GM23248 (cell line): ENCODE data around the gene ACSS1.

ENCODE experiments used
- EZH2 ChIP-seq: fragments of 200-600 bp; sonication (generic); IDR thresholded peaks from 2 replicates; pipeline ENCODE4 v1.6.1; 2018; ENCODE audit warnings: antibody characterized with exemption, mild to moderate bottlenecking; ENCODE audit not compliant: insufficient read depth, poor library complexity, severe bottlenecking
- EZH2phosphoT487 ChIP-seq: fragments of 200-600 bp; sonication (generic); IDR thresholded peaks from 2 replicates; pipeline ENCODE4 v1.6.1; 2018; ENCODE audit warnings: antibody characterized with exemption, moderate library complexity, mild to moderate bottlenecking, low read depth; ENCODE audit not compliant: insufficient read depth

DNA sequence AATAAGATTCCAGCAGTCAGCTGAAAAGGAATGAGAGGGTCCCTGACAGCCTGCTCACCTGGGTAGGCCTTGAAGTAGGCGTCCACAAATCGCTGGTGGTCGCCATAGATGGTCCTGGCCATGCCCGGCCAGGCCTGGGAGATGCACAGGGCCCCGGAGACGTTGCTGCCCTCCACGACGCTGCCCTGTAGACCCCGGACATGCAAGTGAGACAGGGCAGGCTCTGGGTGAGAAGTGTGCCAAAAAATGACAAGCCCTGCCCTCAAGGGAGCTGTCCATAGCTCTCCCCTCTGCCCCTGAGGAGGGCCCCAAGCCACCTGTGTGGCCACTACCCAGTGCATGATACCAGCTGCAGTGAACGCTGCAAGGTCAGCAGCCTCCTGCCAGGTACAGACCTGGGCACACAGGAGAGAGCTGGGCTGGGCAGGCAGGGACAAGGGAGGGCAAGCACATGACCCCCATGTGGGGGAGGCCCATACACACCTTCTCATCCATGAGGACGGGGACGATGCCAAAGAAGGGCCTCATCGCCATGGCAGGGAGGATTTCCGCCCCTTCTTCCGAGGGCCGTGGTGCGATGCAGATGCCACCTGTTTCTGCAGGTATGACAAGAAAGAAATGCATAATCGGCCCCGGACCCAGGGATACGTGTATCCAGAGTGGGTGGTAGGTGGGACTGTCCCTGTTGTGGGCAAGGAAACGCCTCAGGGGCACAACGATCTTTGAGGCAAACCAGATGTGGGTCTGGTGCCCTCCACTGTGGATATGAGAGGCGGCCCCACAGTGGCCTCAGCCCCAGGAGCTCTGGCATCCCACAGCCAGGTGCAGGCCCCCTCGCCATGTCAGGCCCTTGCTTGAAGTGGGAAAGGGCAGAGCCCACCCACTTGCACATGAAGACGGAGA, 44.2 kb downstream of the ACSS1 start:
- TF ChIP-seq EZH2 (no peak), EZH2phosphoT487 (no peak)
